ENCODE results near the gene PALLD. TPM values are rescaled to one million over a fixed set of nuclear protein-coding genes. Genes with fewer than 3 reads are reported as not detected.
"Not testable (repeated sequence)": the region's sequence is repeated elsewhere in the genome, so short reads cannot be mapped to it uniquely, and the experiment has no call there.

PALLD gene
- total RNA-seq, 2 experiments from 2014 or later: 0.91 to 2.0 TPM

GRCh38 chr4:168917138-168917779 is 420.4 kb downstream of the PALLD start:
- Mint-ChIP-seq H3K36me3 (no peaks in the 10 kb centered on the region), H3K4me1 (no peaks in the 10 kb centered on the region), H3K4me3 (no peak overlapping the region), H3K27me3 (no peaks in the 10 kb centered on the region), H3K27ac (no peak overlapping the region), H3K9me3 (no peaks in the 10 kb centered on the region)
- POLR2A ChIA-PET: no interaction called here
- ATAC-seq (ENCODE audit: low read depth): no peak
- DNase-seq: no peak

DNA sequence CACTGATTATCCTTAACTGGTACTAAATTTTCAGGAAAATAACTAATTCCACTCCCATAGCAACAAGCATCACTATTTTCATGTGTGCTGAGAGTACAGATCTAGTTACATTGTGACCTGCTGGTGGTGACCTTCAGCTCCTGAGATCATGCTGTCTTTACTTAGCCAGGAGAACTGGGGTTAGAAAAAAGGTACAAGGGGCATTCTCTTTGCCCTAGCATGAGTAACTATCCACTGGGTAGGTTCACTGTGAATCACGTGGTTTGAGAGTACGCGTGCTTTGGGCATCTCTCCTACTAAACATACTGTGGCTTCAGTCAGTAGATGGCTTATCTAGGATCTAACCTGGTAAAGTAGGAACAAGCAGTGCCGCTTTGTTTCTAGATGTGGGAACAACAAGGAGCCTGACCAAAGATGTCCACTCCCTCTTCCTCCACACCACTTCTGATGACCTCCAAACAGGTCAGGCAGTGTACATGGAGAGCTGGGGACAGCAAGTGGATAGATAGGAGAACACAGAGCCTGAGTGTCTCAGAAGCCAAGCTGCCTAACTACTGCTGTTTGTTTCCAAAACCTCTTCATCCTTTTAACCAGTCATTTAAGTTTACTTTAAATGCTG is 423.0 kb downstream of the PALLD start:
- no peak for DNase-seq
- H3K36me3 Mint-ChIP-seq: no peaks in the 10 kb centered on the region
- no peak overlapping the region for H3K4me3 Mint-ChIP-seq
- POLR2A ChIA-PET: interaction anchor here (0.6 kb wide), 1 partner anchor 10 kb away, joined by 7 read pairs; no protein-coding TSS in a partner anchor
- H3K27me3 Mint-ChIP-seq: peaks cover 4% of the 10 kb centered on the region
- H3K9me3 Mint-ChIP-seq: no peaks in the 10 kb centered on the region
- ATAC-seq (ENCODE audit: low read depth): no peak
- H3K4me1 Mint-ChIP-seq: peaks cover 2% of the 10 kb centered on the region
- no peak overlapping the region for H3K27ac Mint-ChIP-seq

DNA sequence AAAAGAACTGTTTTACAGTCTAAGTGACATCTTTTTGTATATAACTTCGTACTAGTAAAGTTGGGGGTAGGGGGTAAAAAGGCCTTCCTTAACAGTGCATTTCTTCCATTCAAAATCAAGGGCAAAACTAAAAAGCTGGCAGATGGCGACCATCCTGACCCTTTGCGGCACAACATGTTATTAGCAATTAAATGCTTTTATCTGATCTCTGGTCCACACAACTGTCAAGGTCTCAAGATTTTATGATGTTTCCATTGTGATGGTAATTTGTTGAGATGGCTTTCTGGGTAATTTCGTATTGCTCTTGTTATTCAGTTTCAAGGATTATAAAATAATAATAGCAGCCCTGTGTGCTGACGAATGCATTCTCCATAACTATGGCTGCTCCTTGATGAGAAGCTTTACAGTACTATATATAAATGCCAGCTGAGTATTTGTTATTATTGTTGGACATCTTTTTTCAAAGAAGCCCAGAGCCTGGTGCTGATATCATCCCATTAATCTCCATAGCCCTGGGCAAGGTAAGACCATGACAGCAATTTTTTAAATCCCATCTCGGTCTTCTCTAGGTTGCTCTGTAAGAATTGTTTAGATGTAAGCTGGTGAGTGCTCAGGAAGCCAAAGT is 423.7 kb downstream of the PALLD start:
- no peaks in the 10 kb centered on the region for H3K36me3 Mint-ChIP-seq
- H3K27ac Mint-ChIP-seq: no peak overlapping the region
- no peaks in the 10 kb centered on the region for H3K9me3 Mint-ChIP-seq
- H3K4me3 Mint-ChIP-seq: no peak overlapping the region
- POLR2A ChIA-PET: no interaction called here
- H3K4me1 Mint-ChIP-seq: peaks cover 2% of the 10 kb centered on the region
- DNase-seq: no peak
- no peak for ATAC-seq (ENCODE audit: low read depth)
- peaks cover 4% of the 10 kb centered on the region for H3K27me3 Mint-ChIP-seq

GRCh38 chr4:168923526-168924194 is 426.8 kb downstream of the PALLD start:
- ATAC-seq (ENCODE audit: low read depth): peak; percentile 47
- Mint-ChIP-seq H3K27me3 (peaks cover 4% of the 10 kb centered on the region), H3K36me3 (no peaks in the 10 kb centered on the region), H3K4me1 (peaks cover 2% of the 10 kb centered on the region), H3K4me3 (no peak overlapping the region), H3K27ac (no peak overlapping the region), H3K9me3 (no peaks in the 10 kb centered on the region)
- DNase-seq: no peak
- POLR2A ChIA-PET: no interaction called here

GRCh38 chr4:168924667-168925066 is 427.8 kb downstream of the PALLD start:
- H3K4me1 Mint-ChIP-seq: peaks cover 2% of the 10 kb centered on the region
- H3K27ac Mint-ChIP-seq: no peak overlapping the region
- no peaks in the 10 kb centered on the region for H3K36me3 Mint-ChIP-seq
- peaks cover 4% of the 10 kb centered on the region for H3K27me3 Mint-ChIP-seq
- no peaks in the 10 kb centered on the region for H3K9me3 Mint-ChIP-seq
- no peak overlapping the region for H3K4me3 Mint-ChIP-seq
- POLR2A ChIA-PET: no interaction called here
- DNase-seq (no peak), ATAC-seq (ENCODE audit: low read depth) (no peak)

GRCh38 chr4:168925789-168926490 is 429.1 kb downstream of the PALLD start:
- ATAC-seq (ENCODE audit: low read depth) (no peak), DNase-seq (no peak)
- H3K4me3 Mint-ChIP-seq: no peak overlapping the region
- POLR2A ChIA-PET: no interaction called here
- H3K27me3 Mint-ChIP-seq: peaks cover 4% of the 10 kb centered on the region
- H3K27ac Mint-ChIP-seq: no peak overlapping the region
- H3K9me3 Mint-ChIP-seq: peaks cover 4% of the 10 kb centered on the region
- H3K36me3 Mint-ChIP-seq: peaks cover 1% of the 10 kb centered on the region
- peaks cover 2% of the 10 kb centered on the region for H3K4me1 Mint-ChIP-seq

GRCh38 chr4:168928346-168928745 is 431.5 kb downstream of the PALLD start:
- ATAC-seq (ENCODE audit: low read depth) (no peak), DNase-seq (no peak)
- Mint-ChIP-seq H3K4me1 (peaks cover 2% of the 10 kb centered on the region), H3K4me3 (no peak overlapping the region), H3K36me3 (peaks cover 7% of the 10 kb centered on the region), H3K9me3 (peaks cover 11% of the 10 kb centered on the region), H3K27ac (no peak overlapping the region), H3K27me3 (no peaks in the 10 kb centered on the region)
- POLR2A ChIA-PET: no interaction called here

DNA sequence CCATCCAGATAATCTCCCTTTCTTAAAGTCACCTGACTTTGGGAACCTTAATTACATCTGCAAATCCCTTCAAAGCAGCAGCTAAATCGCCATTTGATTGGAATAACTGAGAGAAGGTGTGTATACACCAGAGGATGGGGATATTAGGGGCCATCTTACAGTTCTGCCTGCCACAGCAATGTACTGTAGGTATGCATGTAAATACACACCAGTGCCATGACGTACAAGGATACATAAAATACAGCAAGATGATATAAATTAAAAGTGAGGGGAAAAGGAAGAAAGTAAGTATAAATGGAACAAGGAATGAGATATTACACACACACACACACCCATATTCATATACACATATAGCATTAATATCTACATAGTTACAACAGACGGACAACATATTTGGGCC is 432.0 kb downstream of the PALLD start:
- POLR2A ChIA-PET: no interaction called here
- H3K27me3 Mint-ChIP-seq: no peaks in the 10 kb centered on the region

DNA sequence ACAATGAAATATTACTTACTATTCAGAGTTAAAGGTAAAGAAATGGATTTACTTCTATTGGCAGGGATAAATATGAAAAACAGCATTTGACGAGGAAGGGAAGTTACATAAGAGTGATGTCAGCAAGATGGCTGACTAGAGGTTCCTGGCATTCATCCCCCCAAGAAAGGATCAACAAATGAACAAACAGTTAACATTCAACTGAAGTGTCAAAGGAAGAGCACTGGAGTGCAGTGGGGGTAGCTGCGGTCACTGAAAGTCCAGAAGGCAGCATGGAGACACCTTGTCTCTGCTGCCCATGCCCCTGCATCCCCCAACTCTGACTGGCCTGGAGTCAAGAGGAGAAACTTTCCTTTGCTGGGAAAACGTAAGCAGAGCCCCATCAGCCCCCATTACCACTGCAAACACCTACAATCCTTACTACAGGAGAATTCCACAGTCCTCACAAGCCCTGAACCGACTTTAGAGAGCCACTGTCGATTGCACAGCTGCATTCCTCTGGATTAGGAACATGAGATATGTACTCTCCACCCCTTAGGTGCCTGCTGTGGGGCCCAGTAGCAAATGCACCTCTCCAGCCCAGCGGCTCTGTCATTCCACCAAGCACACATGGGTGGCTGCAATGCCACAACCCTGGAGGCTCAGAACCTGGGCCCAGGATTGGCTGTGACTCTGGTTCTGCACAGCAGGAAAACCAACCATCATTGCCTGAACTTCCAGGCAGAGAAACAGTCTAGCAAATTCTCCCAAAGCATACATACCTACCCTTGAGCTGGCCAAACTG is 433.8 kb downstream of the PALLD start:
- Mint-ChIP-seq H3K9me3 (peaks cover 16% of the 10 kb centered on the region), H3K4me3 (no peak overlapping the region), H3K36me3 (peaks cover 9% of the 10 kb centered on the region), H3K4me1 (no peaks in the 10 kb centered on the region), H3K27ac (no peak overlapping the region), H3K27me3 (no peaks in the 10 kb centered on the region)
- POLR2A ChIA-PET: no interaction called here
- no peak for DNase-seq
- ATAC-seq (ENCODE audit: low read depth): no peak

More for the DNA sequence above, 432.0 kb downstream of the PALLD start:
- DNase-seq: no peak
- no peak for ATAC-seq (ENCODE audit: low read depth)
- Mint-ChIP-seq H3K4me3 (no peak overlapping the region), H3K4me1 (peaks cover under 1% of the 10 kb centered on the region), H3K27ac (no peak overlapping the region), H3K36me3 (peaks cover 7% of the 10 kb centered on the region), H3K9me3 (peaks cover 16% of the 10 kb centered on the region)

DNA sequence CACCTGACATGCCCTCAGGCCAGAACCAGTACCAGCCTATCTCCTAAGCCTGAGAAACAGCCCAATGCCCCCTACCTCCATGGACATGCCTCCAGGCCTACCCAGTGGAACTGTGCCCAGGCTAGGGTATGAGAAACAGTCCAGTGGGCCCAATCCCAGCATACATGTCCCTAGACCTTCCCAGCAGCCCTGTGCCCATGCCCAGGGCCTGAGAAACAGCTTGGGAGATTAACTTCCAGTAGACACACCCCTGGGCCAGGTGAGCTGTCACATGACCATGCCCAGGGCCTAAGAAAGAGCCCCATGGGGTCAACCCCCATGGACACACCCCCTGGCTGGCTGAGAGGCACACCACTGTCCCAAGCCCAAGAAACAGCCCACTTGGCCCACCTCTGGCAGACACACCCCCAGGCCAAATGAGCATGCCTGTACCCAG is 434.4 kb downstream of the PALLD start:
- Mint-ChIP-seq H3K27ac (no peak overlapping the region), H3K4me1 (no peaks in the 10 kb centered on the region), H3K4me3 (no peak overlapping the region), H3K27me3 (no peaks in the 10 kb centered on the region), H3K9me3 (peaks cover 16% of the 10 kb centered on the region), H3K36me3 (peaks cover 9% of the 10 kb centered on the region)
- POLR2A ChIA-PET: no interaction called here
- ATAC-seq (ENCODE audit: low read depth) (no peak), DNase-seq (no peak)

DNA sequence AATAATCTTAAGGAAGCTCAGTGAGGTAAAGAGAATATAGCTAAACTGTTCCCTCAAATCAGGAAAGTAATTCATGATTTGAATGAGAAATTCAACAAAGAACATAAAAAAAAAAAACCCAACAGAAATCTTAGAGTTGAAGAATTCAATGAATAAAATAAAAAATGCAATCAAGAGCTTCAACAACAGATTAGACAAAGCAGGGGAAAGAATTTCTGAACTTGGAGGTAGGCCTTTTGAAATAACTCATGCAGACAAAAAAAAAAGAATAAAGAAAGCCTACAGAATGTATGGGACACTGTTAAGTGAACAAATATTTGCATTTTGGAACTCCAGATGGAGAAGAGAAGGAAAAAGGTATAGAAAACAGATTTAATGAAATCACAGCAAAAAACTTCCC is 435.3 kb downstream of the PALLD start:
- H3K9me3 Mint-ChIP-seq: peaks cover 20% of the 10 kb centered on the region
- DNase-seq (no peak), ATAC-seq (ENCODE audit: low read depth) (no peak)
- H3K4me1 Mint-ChIP-seq: no peaks in the 10 kb centered on the region
- H3K4me3 Mint-ChIP-seq: no peak overlapping the region
- peaks cover 9% of the 10 kb centered on the region for H3K36me3 Mint-ChIP-seq
- POLR2A ChIA-PET: interaction anchor here (0.7 kb wide), 1 partner anchor 829 kb away, joined by 3 read pairs; no protein-coding TSS in a partner anchor
- no peaks in the 10 kb centered on the region for H3K27me3 Mint-ChIP-seq
- H3K27ac Mint-ChIP-seq: no peak overlapping the region

DNA sequence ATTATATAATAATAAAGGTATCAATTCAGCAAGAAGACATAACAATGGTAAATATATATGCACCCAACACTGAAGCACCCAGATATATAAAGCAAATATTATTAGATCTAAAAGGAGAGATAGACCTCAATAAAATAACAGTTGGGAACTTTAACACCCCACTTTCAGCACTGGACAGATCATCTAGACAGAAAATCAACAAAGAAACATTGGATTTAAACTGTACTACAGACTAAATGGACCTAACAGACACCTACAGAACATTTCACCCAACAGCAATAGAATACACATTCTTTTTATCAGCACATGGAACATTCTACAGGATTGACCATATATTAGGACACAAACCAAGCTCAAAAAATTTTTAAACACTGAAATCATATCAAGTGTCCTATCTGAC is 436.6 kb downstream of the PALLD start:
- peaks cover 27% of the 10 kb centered on the region for H3K9me3 Mint-ChIP-seq
- H3K4me3 Mint-ChIP-seq: no peak overlapping the region
- no peaks in the 10 kb centered on the region for H3K4me1 Mint-ChIP-seq
- H3K36me3 Mint-ChIP-seq: peaks cover 10% of the 10 kb centered on the region
- ATAC-seq (ENCODE audit: low read depth): no peak
- peaks cover 3% of the 10 kb centered on the region for H3K27me3 Mint-ChIP-seq
- no peak for DNase-seq
- no peak overlapping the region for H3K27ac Mint-ChIP-seq
- POLR2A ChIA-PET: no interaction called here

DNA sequence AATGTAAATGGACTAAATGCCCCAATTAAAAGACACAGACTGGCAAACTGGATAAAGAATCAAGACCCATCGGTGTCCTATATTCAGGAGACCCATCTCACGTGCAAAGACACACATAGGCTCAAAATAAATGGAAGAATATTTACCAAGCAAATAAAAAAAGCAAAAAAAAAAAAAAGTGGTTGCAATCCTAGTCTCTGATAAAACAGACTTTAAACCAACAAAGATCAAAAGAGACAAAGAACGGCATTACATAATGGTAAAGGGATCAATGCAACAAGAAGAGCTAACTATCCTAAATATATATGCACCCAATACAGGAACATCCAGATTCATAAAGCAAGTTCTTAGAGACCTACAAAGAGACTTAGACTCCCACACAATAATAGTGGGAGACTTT is 440.6 kb downstream of the PALLD start:
- H3K9me3 Mint-ChIP-seq: peaks cover 17% of the 10 kb centered on the region
- DNase-seq; H3K36me3 Mint-ChIP-seq; POLR2A ChIA-PET; H3K4me3 Mint-ChIP-seq; H3K4me1 Mint-ChIP-seq; H3K27me3 Mint-ChIP-seq; ATAC-seq (ENCODE audit: low read depth); H3K27ac Mint-ChIP-seq: not testable (repeated sequence)

Data from activated naive CD8-positive, alpha-beta T cell treated with anti-CD3 and anti-CD28 coated beads, Interleukin-2, amount 10 ng/mL, durations not matched to agents 7 days and 5 days (primary cell).